Medulla oblongata (tissue), 1 donor: ENCODE measurements around the gene EIPR1.
"Not testable (repeated sequence)": the region's sequence is repeated elsewhere in the genome, so short reads cannot be mapped to it uniquely, and the experiment has no call there.

Experiments used
- DNase-seq: peaks from one replicate; pipeline ENCODE4 v3.0.0-alpha.2; 2015; ENCODE audit errors: extremely low spot score

Gene EIPR1

DNA sequence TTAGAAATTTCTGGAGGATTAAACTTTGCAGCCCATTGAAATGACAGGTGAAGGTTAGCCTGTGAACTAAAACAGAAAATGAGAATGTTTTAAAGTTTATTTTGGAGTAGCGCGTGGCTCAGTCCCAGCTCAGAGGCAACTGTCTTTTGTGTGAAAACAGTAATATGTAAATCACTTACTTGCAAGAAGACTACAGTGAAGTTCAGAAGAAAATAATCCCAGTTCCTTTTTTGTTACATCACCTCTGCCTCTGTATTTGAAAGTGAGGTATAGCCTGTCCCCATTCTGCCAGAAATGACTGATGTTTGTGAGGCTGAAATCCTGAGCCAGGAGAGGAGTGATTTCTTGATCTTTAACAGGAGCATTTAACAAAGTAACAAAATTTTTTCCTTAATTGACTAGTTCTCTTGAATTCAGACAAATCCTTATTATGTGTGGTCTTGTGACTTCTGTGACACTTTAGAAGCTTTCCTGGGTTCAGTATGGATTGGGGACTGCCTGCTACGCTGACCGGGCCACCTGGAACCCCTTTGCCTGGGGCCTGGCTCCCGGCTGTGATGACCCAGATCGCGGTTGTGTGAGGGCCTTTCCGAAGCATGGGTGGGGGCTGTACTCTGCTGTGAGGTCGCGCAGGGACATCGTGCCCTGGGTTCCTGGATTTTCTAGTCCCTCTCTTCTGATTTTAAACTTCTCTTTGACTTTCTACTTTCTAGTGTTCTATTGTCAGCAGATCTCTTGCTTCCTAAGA lies 26.1 kb upstream of the EIPR1 start:
- DNase-seq: peak; percentile 15

DNA sequence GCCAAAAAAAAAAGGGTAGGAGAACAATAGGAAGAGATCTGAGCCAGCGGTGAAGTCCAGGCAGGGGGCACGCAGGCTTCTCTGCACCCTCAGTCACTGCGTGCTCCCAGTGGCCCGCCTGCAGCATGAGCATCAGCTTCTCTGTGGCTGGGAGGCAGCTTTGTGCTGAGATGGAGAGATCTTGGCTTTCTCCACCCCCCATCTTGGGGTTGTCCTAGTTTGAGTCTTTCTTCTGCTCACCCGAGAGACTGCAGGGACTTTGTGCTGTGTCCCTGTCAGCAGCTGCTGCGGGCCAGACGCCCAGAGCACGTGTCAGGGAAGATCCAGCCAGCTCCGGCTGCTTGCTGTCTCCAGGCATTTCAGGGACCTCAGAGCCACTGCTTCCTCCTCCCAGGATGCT lies 22.2 kb upstream of the EIPR1 start:
- peak; percentile 92 for DNase-seq

DNA sequence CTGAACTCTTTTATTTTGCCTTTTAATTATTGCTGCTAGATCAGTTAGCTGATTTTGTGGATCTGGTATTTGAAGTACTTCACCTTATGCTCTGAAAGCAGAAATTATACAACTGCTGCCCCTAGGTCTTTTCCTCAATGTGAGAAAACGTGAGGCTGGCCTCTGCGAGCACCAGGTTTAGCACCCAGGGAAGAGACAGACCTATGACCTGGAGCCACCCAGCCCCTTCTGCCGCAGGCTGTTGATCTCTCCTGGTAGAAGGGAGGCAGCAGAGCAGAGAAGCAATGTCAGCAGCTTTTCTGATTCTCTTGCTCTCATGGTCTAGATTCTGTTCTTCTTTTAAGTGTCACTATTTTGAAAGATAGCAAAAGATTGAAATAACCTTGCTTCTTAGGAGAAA lies 21.8 kb upstream of the EIPR1 start:
- DNase-seq: peak; percentile 16

DNA sequence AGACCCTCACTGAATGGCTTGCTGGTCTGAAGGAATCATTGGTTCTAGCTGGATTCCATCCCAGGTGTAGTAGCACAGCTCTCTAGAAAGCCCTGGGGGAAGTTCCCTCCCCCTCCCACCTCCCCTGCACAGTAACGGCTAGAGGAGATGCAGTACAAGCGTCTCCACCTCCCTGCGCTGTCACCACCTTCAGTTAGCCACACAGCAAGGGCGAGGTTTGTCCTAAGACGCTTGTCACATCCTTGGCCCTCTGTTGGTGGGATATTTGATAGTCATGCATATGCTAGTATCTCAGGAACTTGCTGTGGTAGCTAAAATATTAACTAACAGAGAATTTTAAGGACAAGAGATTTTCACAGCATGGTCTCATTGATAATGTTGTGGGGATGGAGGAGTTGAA lies 21.2 kb upstream of the EIPR1 start:
- DNase-seq: no peak

DNA sequence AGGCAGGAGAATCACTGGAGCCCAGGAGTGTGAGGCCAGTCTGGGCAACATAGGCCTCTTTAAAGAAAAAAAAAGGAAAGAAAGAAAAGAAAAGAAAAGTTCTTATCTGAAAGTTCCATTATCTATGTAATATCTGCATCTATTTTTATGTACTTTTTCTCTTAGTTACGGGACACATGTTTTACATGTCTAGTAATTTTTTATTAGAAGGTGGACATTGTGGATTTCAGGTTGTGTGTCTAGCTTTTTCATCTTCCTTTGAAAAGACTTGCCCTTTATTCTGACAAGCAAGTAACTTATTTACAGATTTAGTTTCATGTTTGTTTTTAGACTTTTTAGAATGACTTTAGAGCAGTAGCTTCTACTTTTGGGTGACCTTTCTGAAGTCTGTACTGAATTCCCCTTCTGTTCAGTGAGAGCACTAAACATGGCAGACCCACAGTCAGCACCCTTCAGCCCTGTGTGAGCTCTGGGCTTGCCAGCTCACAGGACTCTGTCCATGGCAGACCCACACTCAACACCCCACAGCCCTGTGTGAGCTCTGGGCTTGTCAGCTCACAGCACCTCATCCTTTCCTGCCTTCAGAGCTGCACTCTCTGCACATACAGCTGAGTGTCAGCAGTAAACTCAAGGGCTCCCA lies 19.4 kb upstream of the EIPR1 start:
- DNase-seq: no peak

DNA sequence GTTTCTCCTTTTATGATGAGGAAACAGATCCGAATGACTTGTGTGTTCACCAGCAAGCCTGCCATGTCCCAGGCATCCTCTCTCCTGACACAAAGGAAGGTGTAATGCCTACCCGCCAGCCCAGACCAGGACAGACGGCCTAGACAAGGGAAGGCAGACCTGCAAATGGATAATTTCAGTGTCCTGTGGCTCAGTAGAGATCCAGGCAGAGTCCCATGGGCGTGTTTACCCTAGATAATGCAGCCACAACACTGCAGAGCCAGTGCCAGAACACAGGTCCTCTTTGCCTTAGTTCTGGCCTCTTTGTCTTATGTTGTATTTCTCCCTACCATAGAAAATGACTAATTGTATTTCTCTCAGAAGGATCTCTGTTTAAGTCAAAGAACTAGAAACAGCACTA lies 14.6 kb upstream of the EIPR1 start:
- no peak for DNase-seq

DNA sequence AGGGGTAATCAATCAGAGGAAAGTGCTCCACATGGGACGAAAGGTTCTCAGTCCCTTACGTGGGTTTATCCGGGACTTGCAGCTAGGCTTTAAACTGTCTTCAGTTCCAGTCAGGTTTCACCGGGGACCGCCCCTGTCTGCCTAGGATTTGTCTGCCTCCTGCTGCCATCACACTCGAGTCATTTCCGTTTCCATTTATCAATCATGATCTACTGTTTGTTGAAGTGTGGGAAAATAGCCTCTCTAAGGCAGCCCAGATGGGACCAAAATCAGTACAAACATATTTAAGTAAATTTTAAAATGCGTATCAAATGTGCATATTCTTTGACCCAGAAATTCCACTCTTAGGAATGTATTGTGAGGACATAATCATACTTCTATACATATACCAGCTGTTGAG lies 12.4 kb upstream of the EIPR1 start:
- DNase-seq: no peak

DNA sequence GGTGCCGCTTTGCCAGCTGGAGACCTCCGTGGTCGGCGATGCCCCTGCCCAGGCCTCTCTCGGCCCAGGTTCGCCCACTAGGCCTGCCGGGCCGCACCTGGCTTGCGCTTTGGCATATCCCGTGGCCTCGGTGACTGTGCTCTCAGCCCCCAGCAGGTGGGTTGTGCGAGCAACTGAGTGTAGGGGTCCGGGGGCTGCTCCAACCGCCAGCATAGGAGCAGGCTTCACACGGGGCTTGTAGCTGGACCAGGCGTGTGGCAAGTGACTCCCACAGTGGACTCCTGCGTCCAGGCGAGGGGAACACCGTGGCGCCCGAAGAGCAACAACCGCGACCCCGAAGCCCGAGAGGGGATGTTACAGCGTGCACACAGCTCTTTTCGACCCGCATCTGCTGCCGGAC lies 11.6 kb upstream of the EIPR1 start:
- DNase-seq: no peak

DNA sequence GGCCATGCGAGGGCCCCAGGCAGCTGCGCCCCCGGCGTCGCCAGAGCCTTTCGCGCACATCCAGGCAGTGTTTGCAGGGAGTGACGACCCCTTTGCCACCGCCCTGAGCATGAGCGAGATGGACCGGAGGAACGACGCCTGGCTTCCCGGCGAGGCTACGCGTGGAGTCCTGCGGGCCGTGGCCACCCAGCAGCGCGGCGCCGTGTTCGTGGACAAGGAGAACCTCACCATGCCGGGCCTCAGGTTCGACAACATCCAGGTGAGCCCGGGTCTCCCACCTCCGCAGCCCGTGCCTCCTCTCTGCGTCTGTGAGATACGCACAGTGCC lies 10.8 kb upstream of the EIPR1 start:
- no peak for DNase-seq

DNA sequence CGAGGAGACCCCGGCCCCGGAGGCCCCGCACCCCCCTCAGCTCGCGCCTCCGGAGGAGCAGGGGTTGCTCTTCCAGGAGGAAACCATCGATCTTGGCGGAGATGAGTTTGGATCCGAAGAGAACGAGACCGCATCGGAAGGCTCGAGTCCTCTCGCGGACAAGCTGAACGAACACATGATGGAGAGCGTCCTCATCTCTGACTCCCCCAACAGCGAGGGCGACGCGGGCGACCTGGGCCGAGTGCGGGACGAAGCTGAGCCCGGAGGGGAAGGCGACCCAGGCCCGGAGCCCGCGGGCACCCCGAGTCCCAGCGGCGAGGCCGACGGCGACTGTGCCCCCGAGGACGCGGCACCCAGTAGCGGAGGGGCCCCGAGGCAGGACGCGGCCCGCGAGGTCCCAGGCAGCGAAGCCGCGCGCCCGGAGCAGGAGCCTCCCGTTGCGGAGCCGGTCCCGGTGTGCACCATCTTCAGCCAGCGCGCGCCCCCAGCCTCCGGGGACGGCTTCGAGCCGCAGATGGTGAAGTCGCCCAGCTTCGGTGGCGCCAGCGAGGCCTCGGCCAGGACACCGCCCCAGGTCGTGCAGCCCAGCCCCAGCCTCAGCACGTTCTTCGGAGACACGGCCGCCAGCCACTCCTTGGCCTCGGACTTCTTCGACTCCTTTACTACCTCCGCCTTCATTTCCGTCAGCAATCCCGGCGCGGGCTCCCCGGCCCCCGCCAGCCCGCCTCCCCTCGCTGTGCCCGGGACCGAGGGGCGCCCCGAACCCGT lies 10.2 kb upstream of the EIPR1 start:
- DNase-seq: no peak

DNA sequence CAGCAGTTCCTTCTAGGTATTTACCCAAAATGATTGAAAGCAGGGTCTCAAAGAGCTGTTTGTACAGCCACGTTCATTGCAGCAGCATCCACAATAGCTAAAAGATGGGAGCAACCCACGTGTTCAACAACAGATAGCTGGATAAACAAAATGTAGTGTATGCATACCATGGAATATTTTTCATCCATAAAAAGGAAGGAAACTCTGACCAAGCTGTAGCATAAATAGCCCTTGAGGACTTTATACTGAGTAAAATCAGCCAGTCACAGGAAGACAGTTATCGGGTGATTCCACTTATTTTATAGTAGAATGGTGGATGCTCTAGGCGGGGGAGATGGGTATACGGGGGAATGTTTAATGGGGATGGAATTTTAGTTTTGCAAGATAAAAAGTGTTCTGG lies 9.4 kb upstream of the EIPR1 start:
- DNase-seq: no peak

DNA sequence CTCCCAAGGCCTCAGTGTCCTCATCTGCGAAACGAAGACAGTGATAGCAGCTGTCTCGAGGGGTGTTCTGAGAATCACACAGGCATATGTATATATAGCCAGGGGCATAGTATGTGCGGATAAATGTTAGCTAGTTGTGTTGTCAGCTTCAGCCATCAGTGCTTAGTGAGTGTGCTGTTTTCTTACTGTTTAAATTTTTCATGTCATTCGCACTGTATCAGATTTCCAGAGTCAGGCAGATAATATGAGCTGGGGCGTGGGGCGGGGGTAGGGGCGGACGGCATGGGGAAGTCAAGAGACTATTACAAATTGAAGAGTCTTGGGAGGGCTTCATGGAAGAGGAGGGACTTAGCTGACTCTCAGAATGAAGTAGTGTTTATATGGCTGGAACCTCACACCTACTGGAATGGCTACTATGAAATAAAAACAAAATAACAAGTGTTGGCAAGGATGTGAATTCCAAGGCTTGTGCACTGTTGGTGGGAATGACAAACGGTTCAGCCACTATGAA lies 8.9 kb upstream of the EIPR1 start:
- DNase-seq: no peak

DNA sequence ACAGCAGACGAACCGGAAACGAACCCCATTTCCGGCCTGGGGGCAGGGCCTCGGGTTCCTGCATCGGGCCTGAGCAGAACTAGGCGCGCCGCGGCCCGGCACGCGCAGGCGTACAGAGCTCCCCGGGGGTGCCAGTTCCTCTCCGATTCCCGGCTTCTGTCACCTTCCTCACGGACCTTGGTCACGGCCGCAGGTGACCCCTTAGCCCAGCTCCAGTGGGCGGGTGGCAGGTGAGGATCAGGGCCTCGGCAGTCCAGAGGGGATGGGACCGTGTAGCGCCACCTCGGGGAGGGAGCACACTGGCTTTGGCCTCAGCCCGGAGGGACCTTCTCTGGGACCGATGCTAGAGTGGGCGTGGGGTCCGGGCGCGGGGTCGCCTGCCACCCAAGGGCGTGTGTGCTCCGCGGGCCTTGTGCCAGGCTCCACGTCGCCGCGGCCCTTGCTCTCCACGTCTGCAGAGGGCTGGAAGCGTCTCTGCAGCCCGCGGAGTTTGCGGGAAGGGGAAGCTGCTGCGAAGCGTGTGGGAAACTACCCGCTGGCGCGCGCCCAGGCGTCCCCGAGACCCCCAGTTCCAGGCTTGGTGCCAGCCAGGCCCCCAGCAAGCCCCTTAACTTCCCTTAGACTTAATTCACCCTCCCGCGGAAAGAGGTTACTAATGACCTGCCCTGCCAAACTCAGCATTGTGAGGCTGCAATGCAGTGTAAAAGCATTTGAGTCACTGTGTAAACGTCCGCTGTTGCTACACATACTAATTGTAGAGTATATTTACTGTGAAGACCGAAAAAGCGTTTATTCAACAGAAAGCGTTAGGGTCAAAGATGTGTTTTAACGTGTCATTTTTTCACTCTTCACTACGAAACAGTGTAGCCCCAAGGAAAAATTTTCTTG lies 2.3 kb upstream of the EIPR1 start, which contains the start of gene TRAPPC12:
Gene TRAPPC12, plus strand, starts transcription at position 48 of the 888 bp plus-strand sequence. CDS start 7,930 bp downstream, outside the sequence.
- DNase-seq: peak; percentile 92

DNA sequence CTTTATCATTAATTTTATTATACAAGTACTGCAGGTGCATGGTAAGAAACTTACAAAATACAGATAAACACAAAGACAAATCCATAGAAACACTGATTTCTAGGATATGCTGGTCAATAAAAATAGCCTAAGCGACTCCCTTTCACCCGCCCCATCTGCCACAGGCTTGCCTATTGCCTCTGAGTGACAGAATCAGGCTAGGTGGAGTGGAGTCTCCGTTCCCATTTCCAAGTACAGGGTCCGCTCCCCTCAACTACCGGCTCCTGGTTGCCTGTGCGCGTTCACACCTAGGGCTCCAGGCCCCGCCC lies 1.7 kb upstream of the EIPR1 start:
- no peak for DNase-seq

DNA sequence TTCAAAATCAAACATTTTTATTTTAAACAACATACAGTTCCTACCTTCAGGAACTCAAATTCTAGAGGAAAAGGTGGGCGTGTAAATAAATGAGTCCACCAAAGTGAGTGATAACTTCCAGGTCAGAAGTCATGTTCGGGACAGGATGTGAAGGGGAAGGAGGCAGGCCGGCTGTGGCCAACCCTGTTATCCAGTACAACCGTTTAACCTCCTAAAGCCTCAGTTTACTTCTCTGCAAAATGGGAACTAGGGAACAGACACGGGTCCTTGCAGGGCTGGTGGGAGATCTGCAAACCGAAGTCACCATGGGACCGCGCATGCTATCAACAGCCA lies 373 bp downstream of the EIPR1 start:
- DNase-seq: peak; percentile 41

DNA sequence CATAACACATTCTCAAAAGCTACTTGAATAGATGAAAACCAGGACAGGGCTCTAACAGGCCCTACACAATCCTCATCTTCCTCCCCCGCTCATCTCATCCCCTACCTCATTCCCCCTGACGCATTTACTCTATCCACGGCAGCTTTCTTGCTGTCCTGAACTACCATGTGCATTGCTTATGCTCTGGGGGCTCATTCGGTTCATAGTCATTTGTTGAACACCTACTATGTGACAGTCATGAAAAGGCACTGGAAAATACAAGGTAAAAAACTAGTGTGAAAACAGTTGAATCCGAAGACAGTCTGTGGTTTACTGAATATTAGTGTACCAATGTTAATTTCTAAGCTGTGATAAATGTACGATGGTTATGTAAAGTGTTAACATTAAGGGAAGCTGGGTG lies 797 bp downstream of the EIPR1 start:
- DNase-seq: no peak

DNA sequence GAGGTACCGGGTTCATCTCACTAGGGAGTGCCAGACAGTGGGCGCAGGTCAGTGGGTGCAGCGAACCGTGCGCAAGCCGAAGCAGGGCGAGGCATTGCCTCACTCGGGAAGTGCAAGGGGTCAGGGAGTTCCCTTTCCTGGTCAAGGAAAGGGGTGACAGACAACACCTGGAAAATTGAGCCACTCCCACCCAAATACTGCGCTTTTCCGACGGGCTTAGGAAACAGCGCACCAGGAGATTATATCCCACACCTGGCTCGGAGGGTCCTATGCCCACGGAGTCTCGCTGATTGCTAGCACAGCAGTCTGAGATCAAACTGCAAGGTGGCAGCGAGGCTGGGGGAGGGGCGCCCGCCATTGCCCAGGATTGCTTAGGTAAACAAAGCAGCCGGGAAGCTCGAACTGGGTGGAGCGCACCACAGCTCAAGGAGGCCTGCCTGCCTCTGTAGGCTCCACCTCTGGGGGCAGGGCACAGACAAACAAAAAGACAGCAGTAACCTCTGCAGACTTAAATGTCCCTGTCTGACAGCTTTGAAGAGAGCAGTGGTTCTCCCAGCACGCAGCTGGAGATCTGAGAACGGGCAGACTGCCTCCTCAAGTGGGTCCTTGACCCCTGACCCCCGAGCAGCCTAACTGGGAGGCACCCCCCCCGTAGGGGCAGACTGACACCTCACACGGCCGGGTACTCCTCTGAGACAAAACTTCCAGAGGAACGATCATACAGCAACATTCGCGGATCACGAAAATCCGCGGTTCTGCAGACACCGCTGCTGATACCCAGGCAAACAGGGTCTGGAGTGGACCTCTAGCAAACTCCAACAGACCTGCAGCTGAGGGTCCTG lies 8.1 kb downstream of the EIPR1 start:
- not testable (repeated sequence) for DNase-seq

DNA sequence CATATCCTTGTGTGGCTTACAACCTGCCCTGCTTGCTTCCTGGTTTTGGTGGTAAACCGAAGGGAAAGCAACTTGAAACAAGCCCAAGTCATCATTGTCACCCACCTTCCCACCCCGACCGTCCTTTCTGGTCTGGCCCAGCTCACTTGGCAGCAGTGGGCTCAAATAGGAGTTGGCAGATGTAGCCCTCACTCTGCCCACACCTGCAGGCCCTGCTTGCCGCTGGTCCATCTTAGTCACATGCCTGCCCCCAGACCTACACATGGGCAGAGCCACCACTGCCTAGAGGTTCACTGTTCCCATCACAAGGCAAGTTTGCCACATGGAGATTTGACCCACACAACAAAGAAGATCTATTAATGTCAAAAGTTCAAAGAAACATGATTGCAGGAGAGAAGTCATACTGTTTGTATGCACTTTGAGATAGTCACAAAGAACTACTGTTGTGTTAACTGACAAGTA lies 9.3 kb downstream of the EIPR1 start:
- DNase-seq: no peak

DNA sequence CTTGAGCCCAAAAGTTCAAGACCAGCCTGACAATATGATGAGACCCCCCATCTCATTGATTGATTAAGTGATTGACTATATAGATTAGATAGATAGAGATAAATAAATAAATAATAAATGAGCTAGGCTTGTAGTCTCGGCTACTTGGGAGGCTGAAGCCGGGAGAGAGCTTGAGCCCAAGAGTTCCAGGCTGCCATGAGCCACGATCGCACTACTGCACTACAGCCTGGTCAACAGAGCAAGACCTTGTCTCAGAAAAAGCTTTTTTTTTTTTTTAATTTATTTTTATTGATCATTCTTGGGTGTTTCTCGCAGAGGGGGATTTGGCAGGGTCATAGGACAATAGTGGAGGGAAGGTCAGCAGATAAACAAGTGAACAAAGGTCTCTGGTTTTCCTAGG lies 12.4 kb downstream of the EIPR1 start:
- no peak for DNase-seq

DNA sequence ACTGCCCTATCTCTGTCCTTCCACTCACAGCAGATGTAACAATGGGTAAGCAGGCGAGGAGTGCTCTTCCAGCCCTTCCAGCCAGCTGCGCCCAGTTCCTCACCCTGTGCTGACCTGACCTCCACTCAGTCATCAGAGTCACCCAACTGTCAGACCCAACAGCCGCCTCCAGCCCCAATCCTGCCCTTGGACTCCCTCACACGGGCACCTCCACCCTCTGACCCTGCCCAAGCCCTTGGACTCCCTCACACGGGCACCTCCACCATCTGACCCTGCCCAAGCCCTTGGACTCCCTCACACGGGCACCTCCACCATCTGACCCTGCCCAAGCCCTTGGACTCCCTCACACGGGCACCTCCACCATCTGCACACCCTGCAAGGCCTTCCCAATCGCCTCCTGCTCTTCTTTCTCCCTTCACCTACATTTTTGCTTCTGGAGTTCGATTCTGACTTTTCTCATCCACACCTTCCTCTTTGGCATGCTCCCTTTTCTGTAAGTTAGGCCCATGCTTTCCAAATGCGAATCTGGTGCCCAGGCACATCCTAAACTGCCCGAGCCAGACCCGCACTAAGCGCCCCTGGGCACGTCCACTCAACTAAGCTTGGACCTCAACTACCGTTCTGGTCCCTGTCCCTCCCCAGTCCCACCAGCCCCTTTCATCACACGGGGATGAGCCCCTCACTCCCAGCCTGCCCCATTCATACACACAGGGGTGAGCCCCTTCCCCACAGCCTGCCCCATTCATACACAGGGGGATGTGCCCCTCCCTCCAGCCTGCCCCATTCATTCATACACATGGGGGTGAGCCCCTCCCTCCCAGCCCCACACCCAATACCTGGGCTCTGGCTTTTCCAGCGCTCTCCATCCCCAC lies 15.9 kb downstream of the EIPR1 start:
- DNase-seq: no peak
